ENCODE measurements around the gene PLEKHA6. TPM values are rescaled to one million over a fixed set of nuclear protein-coding genes. Genes with fewer than 3 reads are reported as not detected.
A peak's percentile ranks its signal among the peaks of the same experiment; 100 is the strongest.
"Not testable (repeated sequence)": the region's sequence is repeated elsewhere in the genome, so short reads cannot be mapped to it uniquely, and the experiment has no call there.

Gene PLEKHA6
- total RNA-seq, 4 donors from 2014 or later, result 4.3 to 13.2 (median 7.7) TPM

DNA sequence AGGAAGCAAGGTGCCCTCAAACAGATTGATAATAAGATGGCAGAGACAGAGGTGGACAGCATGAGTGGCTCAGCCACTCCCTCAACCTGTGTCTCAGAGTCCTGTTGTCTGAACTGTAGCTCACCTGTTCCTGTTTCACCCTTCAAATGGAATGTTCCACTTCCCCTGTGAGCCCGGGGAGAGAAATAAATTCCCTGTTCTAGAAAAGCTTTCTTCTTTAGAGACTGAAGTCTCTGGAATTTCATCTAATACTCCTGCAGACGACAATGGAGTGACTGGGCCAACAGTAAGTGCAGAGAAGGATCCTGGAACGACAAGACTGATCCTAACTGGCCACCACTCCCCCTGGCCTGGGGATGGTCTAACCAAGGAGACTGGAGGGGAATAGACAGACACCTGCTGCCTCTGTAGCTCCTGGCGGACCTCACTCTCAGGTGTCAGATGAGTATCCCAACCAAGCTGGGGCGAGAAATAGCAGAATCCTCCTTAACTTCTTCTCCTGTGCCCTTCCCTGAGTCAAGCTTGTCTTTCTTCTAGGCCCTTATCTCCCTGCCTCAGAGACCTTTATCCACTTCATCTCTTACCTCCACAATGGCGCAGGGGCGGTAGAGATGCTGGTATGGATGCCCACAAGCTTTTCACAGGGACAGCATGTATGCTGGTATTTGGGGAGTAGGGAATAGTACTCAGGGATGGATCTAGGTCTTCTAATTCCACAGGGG, 45.4 kb downstream of the PLEKHA6 start:
- H3K9me3 ChIP-seq, result no peaks in the 10 kb centered on the region
- H3K36me3 ChIP-seq, result no peaks in the 10 kb centered on the region
- H3K27me3 ChIP-seq, result no peaks in the 10 kb centered on the region
- TF ChIP-seq, protein P1, sequence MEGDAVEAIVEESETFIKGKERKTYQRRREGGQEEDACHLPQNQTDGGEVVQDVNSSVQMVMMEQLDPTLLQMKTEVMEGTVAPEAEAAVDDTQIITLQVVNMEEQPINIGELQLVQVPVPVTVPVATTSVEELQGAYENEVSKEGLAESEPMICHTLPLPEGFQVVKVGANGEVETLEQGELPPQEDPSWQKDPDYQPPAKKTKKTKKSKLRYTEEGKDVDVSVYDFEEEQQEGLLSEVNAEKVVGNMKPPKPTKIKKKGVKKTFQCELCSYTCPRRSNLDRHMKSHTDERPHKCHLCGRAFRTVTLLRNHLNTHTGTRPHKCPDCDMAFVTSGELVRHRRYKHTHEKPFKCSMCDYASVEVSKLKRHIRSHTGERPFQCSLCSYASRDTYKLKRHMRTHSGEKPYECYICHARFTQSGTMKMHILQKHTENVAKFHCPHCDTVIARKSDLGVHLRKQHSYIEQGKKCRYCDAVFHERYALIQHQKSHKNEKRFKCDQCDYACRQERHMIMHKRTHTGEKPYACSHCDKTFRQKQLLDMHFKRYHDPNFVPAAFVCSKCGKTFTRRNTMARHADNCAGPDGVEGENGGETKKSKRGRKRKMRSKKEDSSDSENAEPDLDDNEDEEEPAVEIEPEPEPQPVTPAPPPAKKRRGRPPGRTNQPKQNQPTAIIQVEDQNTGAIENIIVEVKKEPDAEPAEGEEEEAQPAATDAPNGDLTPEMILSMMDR (IDR thresholded peaks at IDR 0.05 in 4 of 5, conservative IDR thresholded peaks at IDR 0.05 in 1 of 5), result no peak
- no peak for TF ChIP-seq POLR2A (IDR thresholded peaks at IDR 0.05)
- ATAC-seq (no peak), DNase-seq (no peak)
- H3K4me3 ChIP-seq, result no peak overlapping the region
- intact Hi-C loops (cut with DNase I; ENCODE audit: low total_unique reads), result no loop called here
- H3K27ac ChIP-seq, result no peak overlapping the region
- peaks cover 0 to 12% of the 10 kb centered on the region in 2 donors for H3K4me1 ChIP-seq
- in situ Hi-C loops (cut with MboI; ENCODE audit: low sequenced_read_pairs in 4 of 4), result no loop called here

- intact Hi-C loops (cut with DNase I; ENCODE audit: low total_unique reads) (no loop called here), in situ Hi-C loops (cut with MboI; ENCODE audit: low sequenced_read_pairs in 4 of 4) (no loop called here)
Observed at GRCh38 chr1:204313675-204314074, 46.1 kb downstream of the PLEKHA6 start.

GRCh38 chr1:204310970-204311369, 48.8 kb downstream of the PLEKHA6 start:
- H3K4me1 ChIP-seq; H3K36me3 ChIP-seq; in situ Hi-C loops (cut with MboI; ENCODE audit: low sequenced_read_pairs in 4 of 4); H3K27ac ChIP-seq; H3K4me3 ChIP-seq; DNase-seq; intact Hi-C loops (cut with DNase I; ENCODE audit: low total_unique reads); ATAC-seq; H3K9me3 ChIP-seq: not testable (repeated sequence)
- peaks cover 4 to 13% (median 10%) of the 10 kb centered on the region in 3 donors for H3K27me3 ChIP-seq

More at GRCh38 chr1:204313675-204314074, 46.1 kb downstream of the PLEKHA6 start:
- Histone ChIP-seq H3K4me1 (peaks cover 0 to 12% of the 10 kb centered on the region in 2 donors), H3K27me3 (no peaks in the 10 kb centered on the region), H3K36me3 (no peaks in the 10 kb centered on the region), H3K4me3 (no peak overlapping the region), H3K27ac (no peak overlapping the region), H3K9me3 (no peaks in the 10 kb centered on the region)
- DNase-seq (no peak), ATAC-seq (no peak)
- TF ChIP-seq POLR2A (IDR thresholded peaks at IDR 0.05), result no peak
- TF ChIP-seq, protein P1 (IDR thresholded peaks at IDR 0.05 in 4 of 5, conservative IDR thresholded peaks at IDR 0.05 in 1 of 5), result no peak

DNA sequence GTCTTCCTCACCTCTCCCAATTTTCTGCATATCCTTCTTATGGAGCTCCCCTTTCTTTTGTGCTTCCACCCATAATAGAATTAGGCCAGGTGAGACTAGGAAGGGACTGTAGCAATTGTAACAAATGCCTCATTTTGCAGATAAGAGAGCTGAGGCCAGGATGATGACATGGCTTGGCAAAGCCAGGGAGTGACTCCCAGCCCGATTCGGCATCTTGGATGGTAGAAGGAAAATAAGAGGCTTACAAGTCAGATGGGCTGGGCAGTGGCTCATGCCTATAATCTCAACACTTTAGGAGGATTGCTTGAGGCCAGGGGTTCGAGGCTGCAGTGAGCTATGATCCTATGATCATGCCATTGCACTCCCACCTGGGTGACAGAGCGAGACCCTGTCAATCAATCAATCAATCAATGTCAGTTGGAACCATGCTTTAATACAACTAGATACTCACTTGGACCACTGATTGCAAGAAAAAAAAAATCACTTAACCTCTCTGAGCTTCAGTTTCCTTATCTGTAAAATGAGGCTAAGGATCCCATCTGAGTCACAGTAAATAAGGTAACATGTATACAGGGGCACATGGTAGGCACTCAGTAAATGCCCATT, 51.6 kb downstream of the PLEKHA6 start:
- no peak overlapping the region for H3K27ac ChIP-seq
- in situ Hi-C loops (cut with MboI; ENCODE audit: low sequenced_read_pairs in 4 of 4) (no loop called here), intact Hi-C loops (cut with DNase I; ENCODE audit: low total_unique reads) (loop anchor here (5.0 kb wide), 1 partner anchor 96 kb away; the partner anchor contains the start of gene GOLT1A)
- ATAC-seq, result no peak
- H3K4me3 ChIP-seq, result no peak overlapping the region
- H3K9me3 ChIP-seq, result no peaks in the 10 kb centered on the region
- TF ChIP-seq, protein P1 (IDR thresholded peaks at IDR 0.05 in 4 of 5, conservative IDR thresholded peaks at IDR 0.05 in 1 of 5), result no peak
- no peak for TF ChIP-seq POLR2A (IDR thresholded peaks at IDR 0.05)
- no peak for DNase-seq
- H3K27me3 ChIP-seq, result peaks cover 6 to 19% (median 13%) of the 10 kb centered on the region in 3 donors
- peaks cover 0 to 5% of the 10 kb centered on the region in 2 donors for H3K4me1 ChIP-seq
- H3K36me3 ChIP-seq, result no peaks in the 10 kb centered on the region

GRCh38 chr1:204307334-204307883, 52.3 kb downstream of the PLEKHA6 start:
- Histone ChIP-seq H3K36me3 (no peaks in the 10 kb centered on the region), H3K4me3 (peak overlapping the region in 2 of 4 donors; percentile 20 to 25), H3K27me3 (peaks cover 6 to 19% (median 13%) of the 10 kb centered on the region in 3 donors), H3K4me1 (peaks cover 0 to 5% of the 10 kb centered on the region in 2 donors), H3K9me3 (no peaks in the 10 kb centered on the region), H3K27ac (peak overlapping the region in 2 of 4 donors; percentile 7 to 27)
- peak; percentile 51 to 54 for ATAC-seq
- intact Hi-C loops (cut with DNase I; ENCODE audit: low total_unique reads), result loop anchor here (5.0 kb wide), 1 partner anchor 95 kb away; the partner anchor contains the start of gene GOLT1A
- TF ChIP-seq POLR2A (IDR thresholded peaks at IDR 0.05), result no peak
- TF ChIP-seq, protein P1 (IDR thresholded peaks at IDR 0.05 in 4 of 5, conservative IDR thresholded peaks at IDR 0.05 in 1 of 5), result no peak
- no peak for DNase-seq
- in situ Hi-C loops (cut with MboI; ENCODE audit: low sequenced_read_pairs in 4 of 4), result no loop called here
